NCI-H187 (cell line): Measurements from ENCODE around the gene PLCB1.
A peak's percentile ranks its signal among the peaks of the same experiment; 100 is the strongest.

Experiments
- DNase-seq, 2 experiments: peaks; one replicate each; lab custom pipeline; 2025; lab: John Stamatoyannopoulos, UW

Gene PLCB1

GRCh38 chr20:8129211-8129976, 2.7 kb upstream of the PLCB1 start:
- DNase-seq, result no peak

GRCh38 chr20:8130840-8131526, 1.1 kb upstream of the PLCB1 start:
- DNase-seq, result no peak

- DNase-seq, result no peak
Observed at GRCh38 chr20:8132484-8133309, 631 bp downstream of the PLCB1 start.

- DNase-seq, result no peak
Observed at GRCh38 chr20:8133310-8133768, 1.3 kb downstream of the PLCB1 start.

GRCh38 chr20:8133851-8134451, 1.9 kb downstream of the PLCB1 start:
- no peak for DNase-seq

- no peak for DNase-seq
Observed at GRCh38 chr20:8139899-8140298, 7.8 kb downstream of the PLCB1 start.

- DNase-seq, result no peak
Observed at GRCh38 chr20:8143474-8143873, 11.4 kb downstream of the PLCB1 start.

- no peak for DNase-seq
Observed at GRCh38 chr20:8144282-8145245, 12.5 kb downstream of the PLCB1 start.

GRCh38 chr20:8145246-8146168, 13.4 kb downstream of the PLCB1 start:
- DNase-seq, result no peak

- no peak for DNase-seq
Observed at GRCh38 chr20:8147476-8147875, 15.4 kb downstream of the PLCB1 start.

- DNase-seq, result no peak
Observed at GRCh38 chr20:8148501-8148900, 16.4 kb downstream of the PLCB1 start.

- DNase-seq, result no peak
Observed at GRCh38 chr20:8150591-8150990, 18.5 kb downstream of the PLCB1 start.

- no peak for DNase-seq
Observed at GRCh38 chr20:8151372-8151771, 19.3 kb downstream of the PLCB1 start.

GRCh38 chr20:8152183-8152582, 20.1 kb downstream of the PLCB1 start:
- peak; percentile 11 to 12 for DNase-seq

GRCh38 chr20:8152847-8153246, 20.8 kb downstream of the PLCB1 start:
- DNase-seq, result no peak

GRCh38 chr20:8153281-8153908, 21.3 kb downstream of the PLCB1 start:
- DNase-seq, result no peak

- DNase-seq, result no peak
Observed at GRCh38 chr20:8154638-8155037, 22.6 kb downstream of the PLCB1 start.

GRCh38 chr20:8155229-8155628, 23.2 kb downstream of the PLCB1 start:
- no peak for DNase-seq

- DNase-seq, result no peak
Observed at GRCh38 chr20:8155812-8156211, 23.7 kb downstream of the PLCB1 start.
